GM21367 (cell line): ENCODE results near the gene MCFD2.

ENCODE experiments used
- ATAC-seq: cut with Tn5 transposase; IDR thresholded peaks from one replicate; pipeline ENCODE4 v1.9.1; 2021; ENCODE audit not compliant: unreplicated experiment

The MCFD2 gene

GRCh38 chr2:46939626-46940359, 24.2 kb upstream of the MCFD2 start:
- ATAC-seq, result no peak

- no peak for ATAC-seq
Observed at GRCh38 chr2:46937471-46937901, 21.9 kb upstream of the MCFD2 start.

- no peak for ATAC-seq
Observed at GRCh38 chr2:46936566-46936965, 21.0 kb upstream of the MCFD2 start.

- ATAC-seq, result no peak
Observed at GRCh38 chr2:46935071-46935470, 19.5 kb upstream of the MCFD2 start.

- ATAC-seq, result no peak
Observed at GRCh38 chr2:46929612-46930011, 14.0 kb upstream of the MCFD2 start.

- ATAC-seq, result no peak
Observed at GRCh38 chr2:46926863-46927262, 11.3 kb upstream of the MCFD2 start.

GRCh38 chr2:46925474-46926351, 10.1 kb upstream of the MCFD2 start:
- ATAC-seq, result no peak

- no peak for ATAC-seq
Observed at GRCh38 chr2:46924608-46925007, 9.0 kb upstream of the MCFD2 start.

- ATAC-seq, result no peak
Observed at GRCh38 chr2:46924038-46924437, 8.4 kb upstream of the MCFD2 start.

- ATAC-seq, result no peak
Observed at GRCh38 chr2:46923041-46923528, 7.5 kb upstream of the MCFD2 start.

- no peak for ATAC-seq
Observed at GRCh38 chr2:46922606-46923005, 7.0 kb upstream of the MCFD2 start.

- ATAC-seq, result no peak
Observed at GRCh38 chr2:46921676-46922448, 6.3 kb upstream of the MCFD2 start.

- no peak for ATAC-seq
Observed at GRCh38 chr2:46917628-46918027, 2.0 kb upstream of the MCFD2 start.

GRCh38 chr2:46915811-46916630, 415 bp upstream of the MCFD2 start:
- ATAC-seq, result peak; percentile 68

- no peak for ATAC-seq
Observed at GRCh38 chr2:46914578-46915230, 902 bp downstream of the MCFD2 start.

GRCh38 chr2:46913471-46914381, 1.9 kb downstream of the MCFD2 start:
- no peak for ATAC-seq

GRCh38 chr2:46909771-46910419, 5.7 kb downstream of the MCFD2 start:
- peak; percentile 81 for ATAC-seq

- ATAC-seq, result no peak
Observed at GRCh38 chr2:46909150-46909549, 6.5 kb downstream of the MCFD2 start.
